NB4 (cell line): ENCODE measurements around the gene SLC22A31.
A peak's percentile ranks its signal among the peaks of the same experiment; 100 is the strongest.

Experiments used
- DNase-seq: peaks from one replicate; pipeline ENCODE4 v3.0.0; 2010; ENCODE audit warnings: low read depth
- H3K4me3 ChIP-seq: one replicate; pipeline ENCODE4 v1.5.1; 2011; ENCODE audit warnings: mild to moderate bottlenecking, low read depth, low read length, moderate library complexity
- CTCF ChIP-seq: IDR thresholded peaks from one replicate; pipeline ENCODE4 v1.5.1; 2012; ENCODE audit warnings: low read depth, low read length
- MAX ChIP-seq: IDR thresholded peaks from 2 replicates; pipeline ENCODE4 v1.6.1; 2011; ENCODE audit warnings: low read depth, low read length
- MYC ChIP-seq: IDR thresholded peaks from 2 replicates; pipeline ENCODE4 v1.6.1; 2011; ENCODE audit warnings: low read depth, low read length
- POLR2A ChIP-seq: IDR thresholded peaks from 2 replicates; pipeline ENCODE4 v1.6.1; 2011; ENCODE audit warnings: mild to moderate bottlenecking; ENCODE audit not compliant: insufficient read length; ENCODE audit errors: extremely low read depth

The SLC22A31 gene

DNA sequence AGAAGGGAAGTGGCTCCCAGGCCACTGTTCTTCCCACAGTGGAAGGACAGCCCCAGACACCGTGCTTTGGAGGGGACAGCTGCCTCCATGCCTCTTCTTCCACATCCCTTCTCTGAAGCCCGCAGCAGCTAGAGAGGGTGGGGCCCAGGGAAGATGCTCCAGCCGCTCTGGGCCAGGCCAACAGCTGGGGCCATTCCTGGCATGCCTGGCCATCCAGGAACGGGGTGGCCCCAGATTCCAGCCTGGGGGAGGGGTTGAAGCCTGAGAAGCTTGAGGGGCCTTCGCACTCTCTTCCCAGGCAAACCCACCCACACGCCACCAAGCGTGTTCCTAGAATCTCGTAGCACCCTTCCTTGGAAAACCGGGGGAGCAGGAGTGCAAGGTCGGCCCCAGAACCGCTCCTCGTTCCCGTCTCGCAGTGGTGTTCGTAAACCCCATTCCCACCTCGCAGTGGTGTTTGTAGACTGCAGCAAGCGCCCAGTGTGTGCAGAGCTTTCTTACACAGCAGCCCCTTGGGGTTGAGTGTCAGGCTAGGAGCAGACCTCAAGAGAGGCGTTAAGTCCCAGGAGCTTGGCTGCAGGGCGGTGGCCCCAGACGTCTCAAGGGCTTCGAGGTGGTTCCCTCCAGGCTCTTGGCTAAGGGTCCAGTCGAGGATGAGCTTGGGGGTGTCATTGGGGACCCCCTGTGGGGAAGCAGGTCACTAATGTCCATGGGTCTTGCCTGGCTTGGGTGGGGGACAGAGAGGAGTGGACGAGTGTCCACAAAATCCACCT is 26.1 kb downstream of the SLC22A31 start:
- TF ChIP-seq POLR2A (no peak), CTCF (no peak), MAX (no peak), MYC (no peak)
- DNase-seq, result peak; percentile 56
- H3K4me3 ChIP-seq, result no peak overlapping the region

DNA sequence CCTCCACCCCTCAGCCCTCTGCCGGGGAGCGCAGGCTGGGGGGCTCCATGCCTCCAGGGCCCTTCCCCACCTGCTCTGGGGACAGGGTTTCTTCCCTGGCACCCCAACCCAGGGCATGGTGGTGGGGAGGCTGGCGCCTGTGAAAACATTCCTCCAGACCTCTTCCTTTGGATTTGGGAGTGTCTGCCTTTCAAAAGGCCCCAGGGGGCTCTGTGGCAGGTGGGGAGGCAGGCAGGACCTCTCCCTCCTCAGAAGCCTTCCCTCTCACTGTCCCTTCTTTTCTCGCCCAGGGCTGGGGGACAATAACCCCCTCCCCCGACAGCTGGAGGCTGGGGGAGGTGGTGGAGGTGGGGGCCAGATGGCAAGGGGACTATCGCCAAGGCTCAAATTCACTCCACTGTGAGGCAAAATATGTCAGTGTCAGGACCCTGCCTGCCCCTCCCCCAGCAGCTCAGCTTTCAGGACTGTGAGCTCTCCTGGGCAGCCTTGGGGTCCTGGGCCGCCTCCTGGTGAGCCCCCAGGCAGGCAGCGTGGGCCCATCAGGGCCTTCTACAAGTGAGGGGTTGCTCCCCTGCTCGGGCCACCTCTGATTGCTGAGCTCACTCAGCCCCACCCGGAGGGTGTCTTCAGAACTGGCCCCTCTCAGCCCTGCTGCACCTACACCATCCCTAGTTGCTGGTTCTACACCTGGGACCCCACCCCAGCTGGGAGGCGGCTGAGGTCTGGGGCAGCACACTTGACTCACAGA is 27.0 kb downstream of the SLC22A31 start:
- DNase-seq, result no peak
- H3K4me3 ChIP-seq, result no peak overlapping the region
- no peak for TF ChIP-seq MAX
- no peak for TF ChIP-seq MYC
- no peak for TF ChIP-seq POLR2A
- no peak for TF ChIP-seq CTCF

GRCh38 chr16:89172528-89173173 is 27.7 kb downstream of the SLC22A31 start:
- DNase-seq, result peak; percentile 81

DNA sequence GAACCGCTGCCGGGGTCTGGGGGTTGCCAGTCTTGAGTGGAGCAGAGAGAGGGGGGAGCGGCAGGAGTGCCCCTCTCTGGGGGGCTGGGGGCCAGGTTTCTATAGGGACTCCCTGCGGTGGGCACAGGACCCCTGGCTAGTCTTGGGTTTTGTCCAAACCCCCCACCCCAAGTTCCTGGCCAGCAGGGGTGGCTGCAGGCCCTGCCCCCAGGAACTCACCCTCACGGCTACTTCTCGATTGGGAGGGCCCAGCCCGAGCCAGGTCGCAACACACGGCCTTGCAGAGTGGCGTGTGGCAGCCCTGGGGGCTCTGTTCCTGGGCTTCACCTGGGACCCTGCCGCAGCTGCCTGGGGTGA is 28.2 kb downstream of the SLC22A31 start:
- TF ChIP-seq CTCF, result no peak
- TF ChIP-seq MAX, result no peak
- TF ChIP-seq POLR2A, result no peak
- no peak for TF ChIP-seq MYC
- DNase-seq, result no peak
- H3K4me3 ChIP-seq, result no peak overlapping the region

More at GRCh38 chr16:89172528-89173173, 27.7 kb downstream of the SLC22A31 start:
- TF ChIP-seq MYC (no peak), MAX (peak; percentile 23; the same call in 1 of the 2 replicates)
- H3K4me3 ChIP-seq, result no peak overlapping the region

DNA sequence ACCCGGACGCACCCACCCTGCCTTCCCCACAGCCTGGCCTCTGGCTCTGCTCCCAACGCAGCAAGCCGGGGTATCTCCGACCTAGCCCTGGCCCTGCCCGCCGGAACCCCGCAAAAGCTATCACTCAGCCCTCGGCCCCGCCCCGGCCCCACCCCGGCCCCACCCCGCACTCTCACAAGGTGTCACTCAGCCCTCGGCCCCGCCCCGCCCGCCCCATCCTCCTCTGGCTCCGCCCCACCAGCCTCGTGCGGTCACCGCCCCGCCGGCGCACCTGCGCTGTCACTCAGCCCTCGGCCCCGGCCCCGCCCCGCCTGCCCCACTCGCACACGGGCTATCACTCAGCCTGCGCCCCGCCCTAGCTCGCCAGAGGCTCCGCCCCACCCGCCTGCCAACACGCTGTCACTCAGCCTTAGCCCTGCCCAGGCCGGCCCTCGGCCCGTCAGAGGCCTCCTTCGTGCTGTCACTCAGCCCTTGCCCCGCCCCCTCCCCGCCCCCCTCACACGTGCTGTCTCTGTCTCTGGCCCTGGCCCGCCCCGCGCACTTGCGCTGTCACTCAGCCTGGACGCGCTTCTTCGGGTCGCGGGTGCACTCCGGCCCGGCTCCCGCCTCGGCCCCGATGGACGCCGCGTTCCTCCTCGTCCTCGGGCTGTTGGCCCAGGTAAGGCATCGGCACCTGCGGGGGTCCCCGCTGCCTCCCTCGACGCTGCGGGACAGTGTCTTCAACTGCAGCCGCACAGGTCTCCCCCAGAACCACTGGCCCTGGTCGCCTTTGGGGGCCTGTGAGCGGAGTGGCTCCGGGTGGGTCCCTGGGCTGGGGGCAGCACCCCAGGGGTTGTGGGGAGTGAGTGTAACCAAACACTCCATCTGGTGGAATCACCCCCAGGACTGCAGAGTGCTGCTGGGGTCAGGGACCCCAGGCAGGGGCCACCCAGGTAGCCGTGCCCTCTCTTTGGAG is 28.8 kb downstream of the SLC22A31 start, which contains the start of gene CDH15:
Gene CDH15 (plus strand): TSS at position 533 of the 955 bp plus-strand sequence. CDS start 84 bp downstream, at position 617.
- no peak within 1 kb of the TSS for H3K4me3 ChIP-seq
- no peak for TF ChIP-seq CTCF
- TF ChIP-seq POLR2A, result no peak
- TF ChIP-seq MYC, result no peak
- no peak for TF ChIP-seq MAX
- DNase-seq, result peak; percentile 87
